IMR-90 (cell line): ENCODE measurements around the gene PCSK1N. TPM values are rescaled to one million over a fixed set of nuclear protein-coding genes. Genes with fewer than 3 reads are reported as not detected.

Source experiments
- ATAC-seq: fragments of 200-7000 bp; cut with Tn5 transposase; 2 replicates; pipeline ENCODE4 v1.9.1; 2020; ENCODE audit warnings: low read depth, mild to moderate bottlenecking, moderate library complexity
- BruUV-seq: library from RNA; stranded (reverse); fragments of 400-500 nt; replicated peaks from 2 replicates; lab custom pipeline; 2021; lab: Mats Ljungman, UMichigan
- CTCF ChIA-PET: fragments of 300-600 bp; formaldehyde crosslinking; extraction: SDS; loops from one replicate; lab custom pipeline; 2021; ENCODE audit warnings: antibody characterized with exemption; lab: Yijun Ruan, JAX
- POLR2A ChIA-PET: fragments of 300-600 bp; sonication (Branson Sonifier 250); formaldehyde crosslinking; loops from one replicate; lab custom pipeline; 2022; ENCODE audit warnings: antibody characterized with exemption; ENCODE audit not compliant: unreplicated experiment; lab: Charles Lee
- DNase-seq: peaks from one replicate; pipeline ENCODE4 v3.0.0; 2013
- H2AFZ ChIP-seq: replicated peaks from 2 replicates; pipeline ENCODE3; 2013; ENCODE audit warnings: low read length, mild to moderate bottlenecking; ENCODE audit not compliant: poor library complexity
- H2AK5ac ChIP-seq: 2 replicates; pipeline ENCODE4 v1.6.1; 2013; ENCODE audit warnings: low read depth, low read length, inconsistent platforms
- H2AK9ac ChIP-seq: replicated peaks from 2 replicates; pipeline ENCODE3; 2013; ENCODE audit warnings: mild to moderate bottlenecking, low read depth, low read length, moderate library complexity; ENCODE audit not compliant: poor library complexity
- H2BK120ac ChIP-seq: 2 replicates; pipeline ENCODE4 v1.6.1; 2013; ENCODE audit warnings: low read depth, low read length, inconsistent platforms
- H2BK15ac ChIP-seq: 3 replicates; pipeline ENCODE4 v1.6.1; 2013; ENCODE audit warnings: low read depth, low read length, inconsistent platforms
- H2BK20ac ChIP-seq: 2 replicates; pipeline ENCODE4 v1.6.1; 2013; ENCODE audit warnings: low read depth, mild to moderate bottlenecking, inconsistent platforms, low read length, moderate library complexity
- H2BK5ac ChIP-seq: 2 replicates; pipeline ENCODE4 v1.6.1; 2013; ENCODE audit warnings: mild to moderate bottlenecking, low read depth, low read length, inconsistent platforms; ENCODE audit not compliant: poor library complexity, severe bottlenecking
- H3K14ac ChIP-seq: replicated peaks from 2 replicates; pipeline ENCODE4 v1.6.1; 2013; ENCODE audit warnings: low read depth, low read length, inconsistent platforms
- H3K18ac ChIP-seq: 2 replicates; pipeline ENCODE4 v1.6.1; 2013; ENCODE audit warnings: low read depth, low read length, control low read depth
- H3K23ac ChIP-seq: 2 replicates; pipeline ENCODE4 v1.6.1; 2013; ENCODE audit warnings: low read depth, low read length, inconsistent platforms
- H3K27ac ChIP-seq: 2 replicates; pipeline ENCODE4 v1.5.1; 2013; ENCODE audit warnings: mild to moderate bottlenecking, control low read depth, low read length; ENCODE audit not compliant: insufficient read depth
- H3K27me3 ChIP-seq: 2 replicates; pipeline ENCODE4 v1.6.1; 2013; ENCODE audit warnings: low read length; ENCODE audit not compliant: control insufficient read depth, insufficient read depth
- H3K36me3 ChIP-seq: 2 replicates; pipeline ENCODE4 v1.6.1; 2013; ENCODE audit warnings: low read length, mixed read lengths; ENCODE audit not compliant: control insufficient read depth, insufficient read depth
- H3K4ac ChIP-seq: 2 replicates; pipeline ENCODE4 v1.6.1; 2013; ENCODE audit warnings: low read depth, low read length, inconsistent platforms
- H3K4me1 ChIP-seq: 2 replicates; pipeline ENCODE4 v1.6.1; 2013; ENCODE audit warnings: low read length, mixed read lengths; ENCODE audit not compliant: control insufficient read depth, insufficient read depth
- H3K4me2 ChIP-seq: 2 replicates; pipeline ENCODE4 v1.6.1; 2013; ENCODE audit warnings: low read depth, mild to moderate bottlenecking, control low read depth, low read length, moderate library complexity
- H3K4me3 ChIP-seq: 2 replicates; pipeline ENCODE4 v1.5.1; 2013; ENCODE audit warnings: low read depth, mild to moderate bottlenecking, control low read depth, low read length, moderate library complexity; ENCODE audit not compliant: insufficient read depth
- H3K56ac ChIP-seq: 2 replicates; pipeline ENCODE4 v1.6.1; 2013; ENCODE audit warnings: low read length, inconsistent platforms; ENCODE audit not compliant: insufficient read depth; ENCODE audit errors: extremely low read depth
- H3K79me1 ChIP-seq, 2 experiments: 2 replicates each; pipeline ENCODE4 v1.6.1; 2013; ENCODE audit warnings: low read length in 2 of 2, inconsistent platforms in 1 of 2, low read depth in 1 of 2
- H3K9ac ChIP-seq: 2 replicates; pipeline ENCODE4 v1.6.1; 2013; ENCODE audit warnings: low read depth, low read length, control low read depth
- H3K9me1 ChIP-seq: 2 replicates; pipeline ENCODE4 v1.6.1; 2013; ENCODE audit warnings: low read length, inconsistent platforms; ENCODE audit not compliant: insufficient read depth
- H3K9me3 ChIP-seq: 2 replicates; pipeline ENCODE4 v1.6.1; 2013; ENCODE audit warnings: low read length; ENCODE audit not compliant: control insufficient read depth, insufficient read depth
- H4K20me1 ChIP-seq: 2 replicates; pipeline ENCODE4 v1.6.1; 2013; ENCODE audit warnings: low read length, inconsistent platforms; ENCODE audit not compliant: insufficient read depth
- H4K5ac ChIP-seq: 2 replicates; pipeline ENCODE4 v1.6.1; 2013; ENCODE audit warnings: mild to moderate bottlenecking, low read depth, low read length, control low read depth
- H4K8ac ChIP-seq, 2 experiments: 2 replicates each; pipeline ENCODE4 v1.6.1; 2013; ENCODE audit warnings: low read depth in 2 of 2, low read length in 2 of 2, control low read depth in 1 of 2, inconsistent platforms in 1 of 2
- H4K91ac ChIP-seq: 2 replicates; pipeline ENCODE4 v1.6.1; 2013; ENCODE audit warnings: low read depth, low read length, inconsistent platforms; ENCODE audit not compliant: insufficient read depth
- BHLHE40 ChIP-seq: fragments of 150-350 bp; IDR thresholded peaks from 2 replicates; pipeline ENCODE4 v1.6.1; 2016; ENCODE audit warnings: mild to moderate bottlenecking, low read depth, low read length
- CEBPB ChIP-seq: IDR thresholded peaks from 2 replicates; pipeline ENCODE4 v1.6.1; 2012; ENCODE audit warnings: low read depth, low read length, improper control_type of control experiment
- CHD1 ChIP-seq: IDR thresholded peaks from 2 replicates; pipeline ENCODE4 v1.6.1; 2012; ENCODE audit warnings: low read depth, low read length, improper control_type of control experiment
- ELK1 ChIP-seq: fragments of 150-350 bp; IDR thresholded peaks from 2 replicates; pipeline ENCODE4 v1.6.1; 2016; ENCODE audit warnings: low read depth, mild to moderate bottlenecking, low read length, moderate library complexity, borderline replicate concordance
- FOS ChIP-seq: fragments of 150-350 bp; IDR thresholded peaks from 2 replicates; pipeline ENCODE4 v1.6.1; 2016; ENCODE audit warnings: low read depth, low read length
- MAFK ChIP-seq: IDR thresholded peaks from 2 replicates; pipeline ENCODE4 v1.6.1; 2012; ENCODE audit warnings: low read depth, low read length, improper control_type of control experiment
- MAZ ChIP-seq: IDR thresholded peaks from 2 replicates; pipeline ENCODE4 v1.6.1; 2012; ENCODE audit warnings: low read depth, mild to moderate bottlenecking, low read length, improper control_type of control experiment, moderate library complexity, borderline replicate concordance
- MXI1 ChIP-seq: IDR thresholded peaks from 2 replicates; pipeline ENCODE4 v1.6.1; 2012; ENCODE audit warnings: low read depth, mild to moderate bottlenecking, low read length, moderate library complexity, borderline replicate concordance
- NFE2L2 ChIP-seq: fragments of 150-350 bp; IDR thresholded peaks from 2 replicates; pipeline ENCODE4 v1.6.1; 2016; ENCODE audit warnings: low read depth, mild to moderate bottlenecking, low read length
- POLR2A ChIP-seq: IDR thresholded peaks from 2 replicates; pipeline ENCODE4 v1.6.1; 2012; ENCODE audit warnings: mild to moderate bottlenecking, low read depth, low read length
- RAD21 ChIP-seq: IDR thresholded peaks from 2 replicates; pipeline ENCODE4 v1.6.1; 2012; ENCODE audit warnings: low read length, improper control_type of control experiment
- RCOR1 ChIP-seq: IDR thresholded peaks from 2 replicates; pipeline ENCODE4 v1.6.1; 2012; ENCODE audit warnings: mild to moderate bottlenecking, low read length, improper control_type of control experiment; ENCODE audit not compliant: insufficient replicate concordance
- RFX5 ChIP-seq: IDR thresholded peaks from 2 replicates; pipeline ENCODE4 v1.8.0; 2012; ENCODE audit warnings: low read depth, mild to moderate bottlenecking, low read length, moderate library complexity
- SMC3 ChIP-seq: fragments of 150-350 bp; IDR thresholded peaks from 2 replicates; pipeline ENCODE4 v1.6.1; 2016; ENCODE audit warnings: low read depth, mild to moderate bottlenecking, antibody characterized with exemption, low read length, moderate library complexity
- WGBS, 2 experiments: methylation state at CpG; one replicate each; pipeline versions ENCODE4 v1.1.5 to v1.1.7; 2013; ENCODE audit warnings: missing lambda C conversion rate in 2 of 2; ENCODE audit not compliant: insufficient read length in 1 of 2; ENCODE audit errors: extremely low coverage in 2 of 2; 5-methylcytosine and 5-hydroxymethylcytosine counted together
- dilution Hi-C: fragments of 300-500 bp; cut with HindIII; formaldehyde crosslinking; loops from one replicate; pipeline ENCODE4 v1.14.3; 2018; ENCODE audit warnings: low sequenced_read_pairs; ENCODE audit not compliant: unreplicated experiment
- in situ Hi-C: fragments of 300-500 bp; cut with MboI; formaldehyde crosslinking; loops from 3 replicates; pipeline ENCODE4 v1.14.3; 2019; ENCODE audit warnings: low sequenced_read_pairs, inconsistent platforms, mixed read lengths
- intact Hi-C: fragments of 100-400 bp; cut with micrococcal nuclease; formaldehyde crosslinking; loops from 2 replicates; pipeline ENCODE4 v1.10.0; 2022
- polyA plus RNA-seq, 3 experiments: library from polyadenylated mRNA; depleted of rRNA; stranded (reverse); fragments of >200 nt; gene quantifications; 2 replicates each; pipeline ENCODE4 v1.2.3, GENCODE V29; 2012; ENCODE audit warnings: low replicate concordance in 1 of 3
- total RNA-seq: library from RNA; depleted of rRNA; stranded (reverse); fragments of >200 nt; gene quantifications from 2 replicates; pipeline ENCODE4 v1.2.3, GENCODE V29; 2012
- TF ChIP-seq, protein P1 (sequence below): fragments of 150-350 bp; IDR thresholded peaks from 2 replicates; pipeline ENCODE4 v1.6.1; 2017; ENCODE audit warnings: mild to moderate bottlenecking, antibody characterized with exemption, low read length, low read depth
- TF ChIP-seq, protein P2 (sequence below): conservative IDR thresholded peaks from 2 replicates; pipeline ENCODE4 v1.5.1; 2012; ENCODE audit warnings: mild to moderate bottlenecking, low read depth, low read length, improper control_type of control experiment

Gene PCSK1N
- total and polyA plus RNA-seq, 2 of the 4 experiments (the other 2 are of a cell fraction) = 0.12 TPM; not detected in 1

DNA sequence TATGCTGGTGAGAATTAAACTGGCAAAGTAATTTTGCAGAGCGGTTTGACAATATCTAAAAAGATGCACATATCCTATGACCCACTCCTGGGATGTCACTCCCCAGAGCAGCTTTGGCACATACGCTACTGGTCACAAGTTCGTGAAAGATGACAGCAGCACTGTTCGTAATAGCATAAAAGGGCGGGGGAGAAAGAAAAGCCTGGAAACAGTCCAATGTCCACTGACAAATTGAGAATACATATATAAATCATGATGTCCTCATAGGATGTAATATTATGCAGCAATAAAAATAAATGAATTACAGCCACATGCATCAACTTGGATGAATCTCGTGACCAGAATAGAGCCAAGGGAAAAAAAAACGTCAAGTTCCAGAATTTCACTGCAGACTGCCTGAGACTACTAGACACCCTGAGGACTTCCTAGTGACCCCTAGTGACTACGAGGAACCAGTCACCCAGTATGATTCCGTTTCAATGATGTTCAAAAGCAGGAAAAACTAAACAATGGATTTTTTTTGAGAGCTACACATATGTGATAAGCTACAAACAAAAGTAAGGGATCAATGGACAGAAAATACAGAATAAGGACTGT lies 1.8 kb downstream of the PCSK1N start:
- no peaks in the 10 kb centered on the region for H3K79me1 ChIP-seq
- no peak overlapping the region for H2AFZ ChIP-seq
- H3K18ac ChIP-seq = no peak overlapping the region
- no peak overlapping the region for H3K9ac ChIP-seq
- TF ChIP-seq RCOR1 (no peak), POLR2A (no peak), RFX5 (no peak), ELK1 (no peak), NFE2L2 (no peak), MXI1 (no peak), CEBPB (no peak), SMC3 (no peak), BHLHE40 (no peak), MAFK (no peak), FOS (no peak), MAZ (no peak), CHD1 (no peak), RAD21 (no peak)
- TF ChIP-seq, protein P1, sequence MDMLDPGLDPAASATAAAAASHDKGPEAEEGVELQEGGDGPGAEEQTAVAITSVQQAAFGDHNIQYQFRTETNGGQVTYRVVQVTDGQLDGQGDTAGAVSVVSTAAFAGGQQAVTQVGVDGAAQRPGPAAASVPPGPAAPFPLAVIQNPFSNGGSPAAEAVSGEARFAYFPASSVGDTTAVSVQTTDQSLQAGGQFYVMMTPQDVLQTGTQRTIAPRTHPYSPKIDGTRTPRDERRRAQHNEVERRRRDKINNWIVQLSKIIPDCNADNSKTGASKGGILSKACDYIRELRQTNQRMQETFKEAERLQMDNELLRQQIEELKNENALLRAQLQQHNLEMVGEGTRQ = no peak
- TF ChIP-seq, protein P2, sequence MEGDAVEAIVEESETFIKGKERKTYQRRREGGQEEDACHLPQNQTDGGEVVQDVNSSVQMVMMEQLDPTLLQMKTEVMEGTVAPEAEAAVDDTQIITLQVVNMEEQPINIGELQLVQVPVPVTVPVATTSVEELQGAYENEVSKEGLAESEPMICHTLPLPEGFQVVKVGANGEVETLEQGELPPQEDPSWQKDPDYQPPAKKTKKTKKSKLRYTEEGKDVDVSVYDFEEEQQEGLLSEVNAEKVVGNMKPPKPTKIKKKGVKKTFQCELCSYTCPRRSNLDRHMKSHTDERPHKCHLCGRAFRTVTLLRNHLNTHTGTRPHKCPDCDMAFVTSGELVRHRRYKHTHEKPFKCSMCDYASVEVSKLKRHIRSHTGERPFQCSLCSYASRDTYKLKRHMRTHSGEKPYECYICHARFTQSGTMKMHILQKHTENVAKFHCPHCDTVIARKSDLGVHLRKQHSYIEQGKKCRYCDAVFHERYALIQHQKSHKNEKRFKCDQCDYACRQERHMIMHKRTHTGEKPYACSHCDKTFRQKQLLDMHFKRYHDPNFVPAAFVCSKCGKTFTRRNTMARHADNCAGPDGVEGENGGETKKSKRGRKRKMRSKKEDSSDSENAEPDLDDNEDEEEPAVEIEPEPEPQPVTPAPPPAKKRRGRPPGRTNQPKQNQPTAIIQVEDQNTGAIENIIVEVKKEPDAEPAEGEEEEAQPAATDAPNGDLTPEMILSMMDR = no peak
- no peaks in the 10 kb centered on the region; the same call in 1 of the 2 replicates for H3K9me3 ChIP-seq
- no peak for DNase-seq
- no peak overlapping the region for H3K27ac ChIP-seq
- no peak overlapping the region for H3K23ac ChIP-seq
- H4K91ac ChIP-seq = no peak overlapping the region
- WGBS, 2 experiments = 17% methylated on average over 1 of the region's 9 CpGs; no CpG with 5 or more reads in 1 of the 2 experiments
- POLR2A ChIA-PET = no interaction called here
- no peak overlapping the region for H2AK9ac ChIP-seq
- ATAC-seq = no peak
- no TSS peak for BruUV-seq
- no peaks in the 10 kb centered on the region for H4K20me1 ChIP-seq
- no peak overlapping the region for H4K5ac ChIP-seq
- H3K56ac ChIP-seq = no peak overlapping the region
- H3K36me3 ChIP-seq = no peaks in the 10 kb centered on the region
- no peaks in the 10 kb centered on the region for H3K9me1 ChIP-seq
- no peak overlapping the region for H4K8ac ChIP-seq
- CTCF ChIA-PET = no interaction called here
- H2BK20ac ChIP-seq = no peak overlapping the region
- H3K4me1 ChIP-seq = no peaks in the 10 kb centered on the region
- no peak overlapping the region for H2BK15ac ChIP-seq
- H3K4me2 ChIP-seq = no peak overlapping the region
- no peak overlapping the region for H2BK120ac ChIP-seq
- in situ Hi-C loops (no loop called here), intact Hi-C loops (no loop called here), dilution Hi-C loops (no loop called here)
- no peak overlapping the region for H3K4me3 ChIP-seq
- H3K4ac ChIP-seq = no peak overlapping the region
- H3K14ac ChIP-seq = no peak overlapping the region
- H3K27me3 ChIP-seq = peaks cover 47% of the 10 kb centered on the region
- H2BK5ac ChIP-seq = no peak overlapping the region
- H2AK5ac ChIP-seq = no peak overlapping the region
